HG03439 (cell line): ENCODE results near the gene PKDCC.

ENCODE experiments used
- ATAC-seq: cut with Tn5 transposase; IDR thresholded peaks from one replicate; pipeline ENCODE4 v1.9.1; 2021; ENCODE audit warnings: mild to moderate bottlenecking, moderate library complexity; ENCODE audit not compliant: unreplicated experiment

PKDCC gene, protein sequence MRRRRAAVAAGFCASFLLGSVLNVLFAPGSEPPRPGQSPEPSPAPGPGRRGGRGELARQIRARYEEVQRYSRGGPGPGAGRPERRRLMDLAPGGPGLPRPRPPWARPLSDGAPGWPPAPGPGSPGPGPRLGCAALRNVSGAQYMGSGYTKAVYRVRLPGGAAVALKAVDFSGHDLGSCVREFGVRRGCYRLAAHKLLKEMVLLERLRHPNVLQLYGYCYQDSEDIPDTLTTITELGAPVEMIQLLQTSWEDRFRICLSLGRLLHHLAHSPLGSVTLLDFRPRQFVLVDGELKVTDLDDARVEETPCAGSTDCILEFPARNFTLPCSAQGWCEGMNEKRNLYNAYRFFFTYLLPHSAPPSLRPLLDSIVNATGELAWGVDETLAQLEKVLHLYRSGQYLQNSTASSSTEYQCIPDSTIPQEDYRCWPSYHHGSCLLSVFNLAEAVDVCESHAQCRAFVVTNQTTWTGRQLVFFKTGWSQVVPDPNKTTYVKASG

DNA sequence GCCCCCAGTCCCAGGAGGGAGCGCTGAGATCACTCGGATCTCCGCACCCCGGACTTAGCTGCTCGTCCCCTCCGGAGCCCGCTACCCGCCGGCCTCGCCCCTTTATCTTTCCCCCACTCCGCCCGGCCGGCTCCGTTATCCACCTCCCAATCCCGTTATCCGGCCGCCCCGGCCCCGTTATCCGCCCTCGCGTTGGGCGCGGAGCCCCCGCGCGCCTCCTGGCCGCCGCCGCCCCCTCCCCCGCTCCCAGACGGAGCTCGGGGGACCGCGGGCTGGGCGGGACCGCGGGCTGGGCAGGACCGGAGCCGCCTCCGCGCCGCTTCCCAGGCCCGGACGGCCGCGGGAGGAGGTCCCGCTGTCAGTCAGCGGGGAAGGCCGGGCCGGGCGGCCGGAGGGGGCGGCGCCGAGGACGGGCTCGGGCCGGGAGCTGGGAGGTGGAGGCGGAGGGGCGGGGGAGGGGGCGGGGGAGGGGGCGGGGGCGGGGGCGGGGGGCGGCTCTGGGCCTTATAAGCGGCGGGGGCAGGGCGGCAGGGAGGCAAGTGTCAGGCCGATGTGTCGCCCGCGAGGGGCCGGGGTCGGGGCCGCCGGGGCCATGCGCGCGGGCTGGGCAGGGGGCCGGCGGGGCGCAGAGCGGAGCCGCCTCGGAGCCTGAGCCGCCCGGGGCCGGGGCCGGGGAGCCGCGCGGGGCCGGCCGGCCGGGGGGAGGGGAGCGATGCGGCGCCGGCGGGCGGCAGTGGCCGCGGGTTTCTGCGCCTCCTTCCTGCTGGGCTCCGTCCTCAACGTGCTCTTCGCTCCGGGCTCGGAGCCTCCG lies at the start of gene PKDCC:
Gene PKDCC (plus strand): TSS at position 534 of the 811 bp plus-strand sequence. CDS start 179 bp downstream, at position 713.
- no peak for ATAC-seq

DNA sequence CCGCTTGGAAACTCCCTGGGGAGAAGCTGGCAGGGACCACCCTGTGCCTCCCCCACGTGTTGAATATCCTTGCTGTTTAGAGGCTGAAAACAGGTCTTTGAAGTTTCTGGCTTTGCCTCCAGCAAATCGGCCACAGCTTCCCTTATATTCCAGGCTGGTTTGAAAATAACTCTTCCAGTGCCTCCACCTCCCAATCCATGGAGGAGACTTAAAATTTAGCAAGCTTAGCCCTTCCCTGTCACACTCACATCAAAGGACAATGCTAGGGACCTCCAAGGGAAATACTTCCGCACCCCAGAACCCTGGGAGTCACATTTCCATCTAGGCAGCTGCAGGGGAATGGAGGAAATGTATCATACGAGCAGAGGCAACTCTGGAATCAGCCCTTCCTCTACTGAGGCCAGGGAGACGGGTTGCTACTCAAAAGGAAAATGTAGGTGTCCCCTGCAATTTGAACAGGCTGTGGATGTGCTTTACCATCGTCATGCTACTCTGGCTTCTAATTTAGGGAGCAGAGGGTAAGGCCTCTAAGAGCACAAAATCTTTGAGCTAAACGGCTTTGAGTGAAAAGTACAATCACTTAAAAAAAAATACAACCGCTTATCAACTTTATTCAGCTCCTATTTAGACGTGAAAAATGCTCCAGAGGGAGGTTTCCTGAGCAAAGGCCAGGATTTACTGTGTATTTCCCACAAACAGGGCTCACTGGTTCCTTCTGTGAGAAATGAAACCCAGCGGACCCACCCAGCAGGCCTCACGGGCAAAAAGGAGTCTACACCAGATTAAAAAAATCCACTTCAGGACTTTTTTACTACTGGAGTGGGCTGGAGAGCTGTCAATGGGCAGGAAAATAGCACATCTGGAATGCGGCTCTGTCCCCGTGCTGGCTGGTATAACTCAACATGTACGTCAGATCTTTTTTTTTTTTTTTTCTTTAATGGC lies 49.4 kb upstream of the PKDCC start:
- ATAC-seq: no peak

DNA sequence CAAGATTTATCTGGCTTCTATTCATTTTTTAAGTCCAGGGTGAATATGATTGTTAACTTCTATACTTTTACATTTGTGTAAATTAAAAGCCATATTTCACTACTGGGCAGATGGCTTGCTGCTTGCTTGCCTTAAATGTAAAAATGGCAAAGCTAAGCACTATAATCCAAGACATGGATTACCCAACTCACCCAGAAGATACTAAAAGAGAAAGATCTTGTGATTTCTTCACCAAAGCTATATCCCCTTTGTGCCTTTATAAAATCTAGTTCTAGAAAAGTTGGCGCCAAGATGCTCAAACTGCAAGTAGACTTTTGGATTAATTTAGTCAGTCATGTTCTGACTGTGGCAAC lies 48.7 kb upstream of the PKDCC start:
- no peak for ATAC-seq

DNA sequence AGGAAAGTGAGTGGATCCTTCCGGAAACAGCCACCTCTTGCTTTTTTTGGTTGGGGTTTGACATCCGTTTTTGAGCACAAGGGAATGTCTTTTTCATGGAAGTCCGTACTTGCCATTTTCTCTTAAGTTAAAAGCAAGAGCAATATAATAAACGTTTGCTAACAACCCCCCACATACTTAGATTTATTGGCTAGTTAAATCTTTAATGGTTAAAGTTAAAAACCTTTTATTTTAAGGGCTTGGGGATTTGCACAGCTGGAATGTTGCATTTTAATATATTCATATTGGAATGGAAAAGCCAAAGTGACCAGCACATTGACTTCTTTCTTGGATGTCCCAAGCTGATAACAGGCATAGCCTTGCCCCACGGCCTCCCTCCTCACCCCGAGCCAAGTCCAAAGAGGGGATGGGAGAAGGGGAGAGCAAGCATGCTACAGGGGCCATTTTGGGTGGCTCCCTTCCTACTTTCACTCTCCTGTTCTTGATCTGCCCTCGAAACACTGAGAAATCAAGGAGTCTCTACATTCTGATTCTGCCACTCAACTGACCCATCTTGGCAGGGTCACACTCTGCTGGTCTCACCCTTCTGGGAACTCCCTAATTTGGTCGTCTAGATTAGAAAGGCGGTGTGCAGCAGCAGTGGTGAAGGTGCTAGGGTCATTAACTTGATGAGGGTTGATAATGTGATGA lies 48.1 kb upstream of the PKDCC start:
- no peak for ATAC-seq

DNA sequence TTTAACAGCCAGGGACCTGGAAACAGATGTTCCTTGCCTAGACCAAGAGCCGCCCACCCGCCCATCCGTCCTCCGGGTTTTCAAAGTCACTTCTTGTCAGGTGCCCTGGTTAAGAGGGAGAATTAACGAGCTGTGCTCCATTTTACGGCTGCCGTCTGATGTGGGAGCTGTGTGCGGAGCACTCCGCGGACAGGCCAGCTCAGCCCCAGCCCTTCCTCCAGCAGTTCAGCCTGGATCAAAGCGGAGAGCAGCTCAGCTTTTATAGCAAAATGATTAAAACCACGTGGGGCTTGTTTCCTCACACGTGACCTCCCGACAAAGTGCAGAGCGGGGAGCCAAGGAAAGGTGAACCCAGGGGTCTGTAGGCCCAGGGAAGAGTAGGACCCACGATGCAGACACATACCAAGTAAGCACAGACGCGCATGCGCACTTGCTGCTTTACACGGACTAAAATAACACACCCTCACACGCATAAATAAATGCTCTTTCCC lies 46.1 kb upstream of the PKDCC start:
- no peak for ATAC-seq

DNA sequence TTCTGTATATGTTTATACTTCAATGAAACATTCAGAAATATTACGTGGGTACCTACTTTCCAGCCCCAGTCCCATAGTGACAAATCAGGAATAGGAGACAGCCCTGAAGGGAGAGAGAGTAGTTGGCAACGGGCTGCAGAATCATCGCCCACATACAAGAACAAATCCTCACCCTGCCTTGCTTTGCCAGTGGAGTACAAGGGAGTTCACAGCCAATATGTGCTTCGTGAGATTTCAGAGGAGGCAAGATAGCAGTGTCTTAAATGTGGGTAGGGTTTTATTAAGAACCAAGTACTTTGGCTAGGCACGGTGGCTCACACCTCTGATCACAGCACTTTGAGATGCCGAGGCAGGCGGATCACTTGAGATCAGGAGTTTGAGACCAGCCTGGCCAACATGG lies 40.3 kb upstream of the PKDCC start:
- no peak for ATAC-seq

DNA sequence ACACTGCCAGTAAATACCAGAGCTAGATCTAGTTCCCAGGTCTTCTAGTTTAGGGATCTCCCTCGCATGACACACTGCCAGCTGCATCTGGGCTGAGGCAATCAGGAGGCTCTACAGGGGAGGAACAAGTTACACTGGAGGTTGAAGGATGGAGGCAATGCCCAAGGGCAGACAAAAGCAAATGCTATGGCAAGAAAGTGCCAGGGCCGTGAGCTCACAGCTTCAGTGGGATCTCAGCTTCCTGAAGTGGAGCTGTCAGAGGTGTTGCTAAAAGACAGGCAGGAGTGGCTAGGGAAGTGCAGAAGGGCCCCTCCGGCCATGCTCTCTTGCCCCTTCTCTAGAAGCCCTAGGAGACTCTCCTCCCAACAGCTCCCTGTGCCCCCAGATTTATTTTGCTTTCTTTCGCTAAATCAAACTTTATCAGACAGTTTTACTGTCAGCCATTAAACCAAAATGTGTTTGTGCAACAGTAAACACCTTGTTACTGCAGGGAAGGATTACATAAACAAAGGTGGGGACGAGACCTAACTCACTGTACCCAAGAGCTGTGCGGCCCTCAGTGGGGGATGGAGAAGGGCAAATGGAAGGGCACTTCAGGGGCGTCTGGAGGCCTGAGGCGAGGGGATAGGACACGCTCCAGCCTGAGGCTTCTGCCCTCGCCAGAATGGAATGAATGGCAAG lies 39.4 kb upstream of the PKDCC start:
- ATAC-seq: no peak

DNA sequence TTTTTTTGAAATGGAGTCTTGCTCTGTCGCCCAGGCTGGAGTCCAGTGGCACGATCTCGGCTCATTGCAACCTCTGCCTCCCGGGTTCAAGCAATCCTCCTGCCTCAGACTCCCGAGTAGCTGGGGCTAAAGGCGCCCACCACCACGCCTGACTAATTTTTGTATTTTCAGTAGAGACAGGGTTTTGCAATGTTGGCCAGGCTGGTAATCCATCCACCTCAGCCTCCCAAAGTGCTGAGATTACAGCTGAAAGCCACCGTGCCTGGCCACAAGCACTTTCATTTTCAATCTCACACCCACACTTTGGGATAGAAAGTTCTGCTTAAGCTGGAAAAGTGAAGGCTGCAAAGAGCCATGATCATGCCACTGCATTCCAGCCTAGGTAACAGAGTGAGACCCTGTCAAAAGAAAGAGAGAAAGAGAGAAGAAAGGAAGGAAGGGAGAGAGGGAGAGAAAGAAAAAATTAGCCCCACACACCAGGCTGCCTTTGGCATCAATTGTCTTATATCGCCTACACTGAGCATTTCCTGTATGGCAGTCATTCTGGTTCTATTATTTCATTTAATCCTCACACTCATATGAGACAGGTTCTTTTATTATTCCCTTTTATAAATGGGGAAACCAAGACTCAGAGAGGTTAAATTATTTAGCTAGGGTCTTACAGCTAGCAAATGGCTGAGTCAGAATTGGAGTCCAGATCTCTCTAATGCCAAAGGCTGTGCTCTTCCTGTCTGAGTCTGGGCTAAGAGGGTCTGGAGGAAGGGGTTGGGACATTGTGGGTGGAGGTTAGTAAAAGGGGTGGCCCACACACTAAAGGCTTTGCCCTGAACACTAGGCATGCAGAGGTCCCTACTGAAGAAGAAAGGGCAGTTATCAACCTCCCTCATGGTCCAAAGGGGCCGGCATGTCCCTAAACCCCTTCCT lies 37.9 kb upstream of the PKDCC start:
- ATAC-seq: no peak

DNA sequence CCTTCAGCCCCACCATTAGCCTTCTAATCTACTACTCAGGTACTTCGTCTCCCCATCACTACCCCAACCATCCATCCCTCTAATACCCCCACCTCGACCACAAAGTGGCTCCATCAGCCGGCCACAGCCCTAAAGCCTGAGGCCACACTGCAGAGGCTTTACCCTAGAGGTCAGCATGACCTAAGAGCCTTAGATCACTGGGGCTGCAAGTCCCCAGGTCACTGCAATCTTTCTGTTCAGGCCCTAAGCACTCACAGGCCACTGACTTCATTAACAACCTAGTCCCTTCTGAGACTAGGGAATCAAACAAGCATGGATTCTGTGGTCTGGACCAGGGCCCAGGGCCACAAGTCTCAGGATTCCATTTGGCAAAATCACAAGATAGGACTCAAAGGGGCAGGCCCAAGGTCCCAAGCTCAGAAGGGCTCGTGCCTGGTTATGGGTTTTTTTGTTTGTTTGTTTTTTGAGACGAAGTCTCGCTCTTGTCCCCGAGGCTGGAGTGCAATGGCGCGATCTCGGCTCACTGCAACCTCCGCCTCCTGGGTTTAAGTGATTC lies 37.0 kb upstream of the PKDCC start:
- no peak for ATAC-seq

DNA sequence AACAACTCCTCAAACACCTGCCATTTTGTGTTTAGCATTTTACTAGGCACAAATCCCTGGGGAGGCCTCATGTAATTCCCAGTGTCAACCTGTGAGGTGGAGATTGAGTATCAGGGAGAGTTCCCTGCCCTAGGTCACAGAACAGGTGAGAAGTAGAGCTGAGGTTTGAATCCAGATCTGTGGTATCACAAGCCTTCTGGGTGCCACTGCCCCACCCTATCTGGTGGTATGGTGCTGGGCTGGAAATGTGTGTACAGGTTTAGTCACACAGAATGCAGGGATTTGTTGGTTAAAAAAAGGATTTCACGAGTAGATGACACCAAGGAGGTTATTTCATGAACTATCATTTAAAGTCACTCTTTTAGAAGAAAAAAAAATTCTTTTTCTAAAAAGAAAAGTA lies 35.7 kb upstream of the PKDCC start:
- ATAC-seq: no peak

DNA sequence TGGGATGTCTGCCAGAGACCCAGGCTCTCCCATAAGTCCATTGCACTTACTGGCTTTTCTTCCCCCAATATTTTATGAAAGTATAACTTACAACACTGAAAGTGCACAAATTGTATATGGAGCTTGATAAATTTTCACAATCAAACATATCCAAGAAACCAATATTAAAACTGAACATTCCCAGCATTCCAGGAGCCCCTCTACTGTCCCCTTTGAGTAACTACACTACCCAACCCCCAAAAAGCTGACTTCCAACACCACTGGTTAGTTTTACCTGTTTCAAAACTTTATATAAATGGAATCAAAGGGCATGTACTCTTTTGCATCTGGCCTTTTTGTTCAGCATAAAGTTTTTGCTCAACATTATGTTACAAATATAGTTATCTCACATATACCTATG lies 35.2 kb upstream of the PKDCC start:
- ATAC-seq: no peak

DNA sequence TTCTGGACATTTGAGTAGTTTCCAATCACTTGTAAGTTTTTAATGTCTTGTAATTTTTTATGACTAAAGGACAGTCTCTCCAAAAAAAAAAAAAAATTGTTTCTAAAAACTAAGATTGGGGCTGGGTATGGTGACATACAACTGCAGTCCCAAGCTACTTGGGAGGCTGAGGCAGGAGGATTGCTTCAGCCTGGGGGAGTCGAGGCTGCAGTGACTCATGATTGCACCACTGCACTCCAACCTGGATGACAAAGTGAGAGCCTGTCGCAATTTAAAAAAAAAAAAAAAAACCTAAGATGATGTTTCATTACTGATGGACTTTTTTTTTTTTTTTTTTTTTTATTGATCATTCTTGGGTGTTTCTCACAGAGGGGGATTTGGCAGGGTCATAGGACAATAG lies 34.4 kb upstream of the PKDCC start:
- ATAC-seq: no peak

DNA sequence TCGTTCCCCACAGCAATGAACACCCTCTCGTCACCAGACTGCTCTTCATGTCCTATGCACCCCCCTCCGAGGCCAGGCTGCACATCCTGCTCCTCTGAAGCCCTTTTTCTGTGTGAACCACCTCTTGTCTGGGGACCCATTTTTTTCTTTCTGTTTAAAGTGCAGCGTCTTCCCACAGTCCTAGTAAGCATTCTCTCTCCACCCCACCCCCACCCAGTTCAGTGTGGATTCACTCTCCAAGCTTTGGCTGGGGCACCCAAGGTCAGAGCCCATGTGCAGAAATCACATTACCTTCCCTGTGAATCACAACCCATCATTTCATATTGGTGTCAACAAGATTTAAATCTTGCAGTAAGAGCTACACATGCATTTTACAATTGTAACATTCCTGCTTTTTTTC lies 26.4 kb upstream of the PKDCC start:
- ATAC-seq: no peak

DNA sequence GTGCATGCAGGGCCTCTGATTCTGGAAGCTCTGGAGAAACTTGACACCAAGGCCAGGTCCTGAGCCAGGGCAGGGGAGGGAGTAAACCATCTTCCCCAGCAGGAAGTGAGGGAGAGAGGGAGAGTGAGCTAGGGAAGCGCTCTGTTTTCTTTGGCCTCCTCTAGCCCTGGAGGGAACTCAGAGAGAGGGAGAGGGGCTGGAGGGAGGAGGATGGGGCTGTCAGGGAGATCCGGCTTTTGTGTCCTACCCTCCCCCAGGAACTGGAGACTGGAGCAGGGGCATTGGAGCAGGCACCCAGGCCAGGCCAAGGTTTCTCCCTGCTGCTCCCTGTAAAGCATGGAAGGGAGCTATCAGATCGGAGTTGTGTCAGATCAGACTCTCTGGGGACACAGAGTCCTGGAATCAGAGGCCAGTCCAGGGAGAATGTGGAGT lies 22.7 kb upstream of the PKDCC start:
- ATAC-seq: no peak

DNA sequence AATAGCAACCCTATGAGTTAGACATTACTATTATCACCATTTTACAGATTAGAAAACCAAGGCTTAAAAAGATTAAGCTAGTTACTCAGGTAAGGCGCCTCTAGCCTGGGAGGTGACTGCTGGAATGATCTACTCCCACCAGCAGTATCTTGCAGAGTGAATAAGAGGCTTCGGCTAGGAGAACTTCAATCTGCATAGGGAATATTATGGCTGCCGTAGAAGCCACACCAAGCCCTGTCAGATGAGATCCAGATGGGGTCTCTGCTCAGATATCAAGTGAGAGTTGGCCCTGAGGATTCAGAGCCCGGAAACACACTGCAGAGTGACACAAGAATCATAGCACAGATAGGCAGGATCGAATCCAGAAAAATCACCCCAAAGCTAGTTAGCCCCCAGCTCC lies 21.5 kb upstream of the PKDCC start:
- no peak for ATAC-seq

DNA sequence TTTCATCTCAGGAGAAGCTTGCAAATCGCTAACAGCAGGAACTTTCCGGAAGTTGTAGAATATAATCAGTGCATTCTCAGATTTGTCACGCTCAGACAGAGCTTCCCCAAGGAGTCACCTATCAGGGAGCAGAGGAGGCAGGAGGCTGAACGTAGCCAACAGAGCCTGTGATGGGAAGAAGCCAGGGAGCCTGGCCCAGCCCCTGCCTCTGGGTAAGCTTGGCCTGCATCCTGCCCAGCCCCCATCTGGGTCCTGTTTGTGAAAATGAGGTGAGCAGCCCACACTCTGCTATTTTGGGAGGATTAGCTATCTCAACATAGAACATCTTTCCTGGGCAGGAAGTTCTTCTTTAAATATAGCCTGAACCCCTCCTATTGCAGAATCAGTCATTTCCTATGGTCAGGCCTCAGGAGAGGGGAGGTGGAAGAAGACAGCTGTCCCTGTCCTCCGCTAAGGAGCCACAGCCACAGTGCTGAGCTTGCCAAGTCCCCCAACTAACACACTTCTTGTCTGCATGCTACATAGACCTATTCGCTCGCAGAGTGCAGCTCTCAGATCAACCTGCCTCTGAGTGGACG lies 19.2 kb upstream of the PKDCC start:
- ATAC-seq: no peak

DNA sequence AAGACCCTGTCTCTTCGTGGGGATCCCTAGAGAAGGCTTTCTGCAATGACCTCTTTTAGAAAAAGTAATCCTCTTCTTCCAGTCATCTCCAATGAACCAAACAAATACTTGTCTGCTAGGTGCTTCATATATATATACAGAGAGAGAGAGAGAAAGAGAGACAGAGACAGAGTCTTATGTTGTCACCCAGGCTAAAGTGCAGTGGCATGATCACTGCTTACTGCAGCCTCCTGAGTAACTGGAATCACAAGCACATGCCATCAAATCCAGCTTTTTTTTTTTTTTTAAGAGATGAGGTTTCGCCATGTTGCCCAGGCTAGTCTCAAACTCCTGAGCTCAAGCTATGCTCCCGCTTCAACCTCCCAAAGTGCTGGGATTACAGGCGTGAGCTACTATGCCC lies 18.6 kb upstream of the PKDCC start:
- ATAC-seq: no peak

DNA sequence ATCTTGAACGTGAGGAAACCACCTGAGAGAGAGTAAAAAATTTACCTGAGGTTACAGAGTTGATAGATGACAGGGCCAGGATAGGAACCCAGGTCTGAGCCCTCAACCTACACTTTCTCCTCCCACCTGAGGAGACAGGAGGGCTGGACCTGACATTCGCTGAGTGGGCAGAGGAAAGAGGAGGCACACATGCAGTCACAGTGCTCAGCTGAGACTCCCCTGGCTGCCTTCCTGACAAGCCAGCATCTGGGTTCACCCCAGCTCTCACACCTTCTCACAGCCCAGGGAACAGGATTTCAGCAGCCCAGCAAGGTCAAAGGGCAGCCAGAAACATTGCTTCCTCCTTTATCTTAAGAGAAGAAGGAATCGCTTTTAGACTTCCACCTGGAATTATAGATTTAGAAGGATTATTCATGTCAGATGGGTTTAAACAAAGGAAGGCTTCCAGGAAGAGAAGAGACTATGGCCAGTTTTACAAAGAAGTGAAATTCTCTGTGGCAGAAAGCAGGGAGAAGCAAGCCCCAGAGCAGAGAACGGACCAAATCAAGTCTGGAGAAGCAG lies 18.1 kb upstream of the PKDCC start:
- no peak for ATAC-seq
